ENCODE data around the gene PRKAG2. TPM values are rescaled to one million over a fixed set of nuclear protein-coding genes. Genes with fewer than 3 reads are reported as not detected.
A peak's percentile ranks its signal among the peaks of the same experiment; 100 is the strongest.
"Not testable (repeated sequence)": the region's sequence is repeated elsewhere in the genome, so short reads cannot be mapped to it uniquely, and the experiment has no call there.

The PRKAG2 gene
- polyA plus RNA-seq, 4 donors = 6.1 to 38.1 (median 33.6) TPM

DNA sequence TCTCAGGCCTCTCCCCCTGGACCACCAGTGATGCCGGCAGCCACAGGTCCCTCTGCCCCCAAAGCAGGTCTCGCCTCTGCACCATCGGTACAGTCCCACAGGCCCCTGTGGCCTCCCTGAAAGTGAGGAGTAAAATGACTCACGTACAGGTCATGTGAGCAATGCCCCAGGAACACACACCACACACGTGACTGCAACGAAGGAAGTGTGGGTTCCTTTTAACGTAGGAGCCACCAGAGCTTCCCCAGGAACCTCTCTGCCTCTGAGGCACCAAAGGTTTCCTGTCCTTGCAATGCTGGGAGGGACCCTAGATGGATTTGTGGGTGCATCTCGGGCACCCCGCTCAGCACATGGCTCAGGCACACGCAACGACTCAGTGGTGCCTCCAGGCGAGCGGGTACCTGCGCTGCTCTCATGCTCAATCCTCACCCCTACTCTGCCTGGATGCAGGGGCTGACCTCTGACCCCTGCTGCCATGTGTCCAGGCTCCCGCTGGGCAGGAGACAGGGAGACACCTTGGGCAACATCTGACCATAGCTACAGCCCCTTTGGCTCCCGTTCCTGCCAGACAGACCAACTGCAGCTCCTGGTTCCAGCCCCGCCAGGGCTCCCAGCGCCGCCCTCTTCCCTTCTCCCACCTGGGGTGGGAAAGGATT lies 120.7 kb downstream of the PRKAG2 start:
- DNase-seq (ENCODE audit: low read depth in 4 of 4, low spot score in 3 of 4) = no peak

DNA sequence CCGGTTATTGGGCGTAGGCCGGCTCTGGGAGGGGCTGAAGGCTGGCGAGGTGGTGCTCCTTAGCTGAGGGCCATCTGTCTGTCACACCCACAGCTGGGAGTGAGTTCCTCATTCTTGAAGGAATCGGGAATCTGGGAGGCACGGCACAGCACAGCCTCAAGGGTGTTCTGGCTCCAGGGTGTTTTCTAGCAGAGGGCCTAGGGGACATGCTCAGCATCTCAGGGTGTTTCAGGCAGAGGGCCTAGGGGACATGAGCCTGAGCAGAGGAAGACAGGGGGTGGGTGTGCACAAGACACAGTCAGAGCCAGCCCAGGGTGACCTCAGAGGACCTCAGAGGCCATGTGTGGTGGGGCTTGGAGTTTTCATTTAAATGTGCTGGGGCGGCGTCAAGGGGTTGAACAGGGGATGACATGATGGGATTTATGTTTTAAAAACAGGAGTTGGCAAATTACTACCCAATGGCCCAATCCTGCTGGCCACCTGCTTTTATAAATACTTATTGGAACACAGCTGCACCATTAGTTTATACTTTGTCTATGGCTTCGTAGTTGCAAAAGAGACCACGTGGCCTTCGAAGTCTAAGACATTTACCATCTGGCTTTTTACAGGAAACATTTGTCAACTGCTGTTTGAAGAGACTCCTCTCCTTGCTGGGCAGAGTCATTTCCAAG lies 121.6 kb downstream of the PRKAG2 start:
- no peak for DNase-seq (ENCODE audit: low read depth in 4 of 4, low spot score in 3 of 4)

DNA sequence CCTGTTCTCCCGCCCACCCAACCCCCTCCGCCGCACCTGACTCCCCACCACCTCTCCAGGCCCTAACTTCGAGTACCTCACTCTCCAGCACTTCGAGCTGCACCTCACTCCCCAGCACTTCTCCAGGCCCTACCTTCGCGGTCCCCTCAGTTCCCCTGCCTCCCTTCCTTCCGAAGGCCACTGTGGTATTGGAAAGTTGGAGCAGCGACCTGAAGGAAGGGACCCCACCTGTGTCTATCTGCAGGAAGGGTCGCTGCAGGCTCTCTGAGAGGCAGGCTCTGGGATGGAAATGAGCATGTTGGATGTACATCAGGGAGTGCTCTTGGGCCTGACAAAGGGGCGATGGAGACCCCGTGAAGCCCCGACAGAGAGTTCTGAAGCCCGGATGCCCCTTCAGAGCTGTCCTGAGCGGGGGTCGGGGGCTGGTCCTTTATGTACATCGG lies 122.2 kb downstream of the PRKAG2 start:
- no peak for DNase-seq (ENCODE audit: low read depth in 4 of 4, low spot score in 3 of 4)

DNA sequence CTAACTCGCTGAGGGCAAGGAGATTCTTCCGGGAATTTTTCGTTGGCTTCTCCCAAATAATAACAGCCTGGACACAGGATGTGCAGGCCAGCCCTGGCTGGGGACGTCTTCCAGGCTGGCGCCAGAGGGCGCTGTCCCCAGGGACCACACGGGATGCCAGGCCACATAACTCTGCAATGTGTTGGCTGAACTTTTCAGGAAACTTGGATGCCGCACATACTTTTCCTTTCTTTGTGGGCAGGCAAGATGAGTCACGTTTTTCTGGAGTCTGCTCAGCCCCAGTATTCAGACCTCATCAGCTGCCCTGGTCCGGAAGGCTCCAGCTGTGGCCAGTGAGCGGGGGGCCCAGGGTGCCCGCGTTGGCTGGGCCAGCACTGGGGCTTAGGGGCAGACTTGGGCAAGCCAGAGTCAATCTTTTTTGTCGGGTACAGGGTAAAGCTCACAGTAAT lies 122.7 kb downstream of the PRKAG2 start:
- DNase-seq (ENCODE audit: low read depth in 4 of 4, low spot score in 3 of 4) = peak in 2 of 4 donors; percentile 57 to 60

DNA sequence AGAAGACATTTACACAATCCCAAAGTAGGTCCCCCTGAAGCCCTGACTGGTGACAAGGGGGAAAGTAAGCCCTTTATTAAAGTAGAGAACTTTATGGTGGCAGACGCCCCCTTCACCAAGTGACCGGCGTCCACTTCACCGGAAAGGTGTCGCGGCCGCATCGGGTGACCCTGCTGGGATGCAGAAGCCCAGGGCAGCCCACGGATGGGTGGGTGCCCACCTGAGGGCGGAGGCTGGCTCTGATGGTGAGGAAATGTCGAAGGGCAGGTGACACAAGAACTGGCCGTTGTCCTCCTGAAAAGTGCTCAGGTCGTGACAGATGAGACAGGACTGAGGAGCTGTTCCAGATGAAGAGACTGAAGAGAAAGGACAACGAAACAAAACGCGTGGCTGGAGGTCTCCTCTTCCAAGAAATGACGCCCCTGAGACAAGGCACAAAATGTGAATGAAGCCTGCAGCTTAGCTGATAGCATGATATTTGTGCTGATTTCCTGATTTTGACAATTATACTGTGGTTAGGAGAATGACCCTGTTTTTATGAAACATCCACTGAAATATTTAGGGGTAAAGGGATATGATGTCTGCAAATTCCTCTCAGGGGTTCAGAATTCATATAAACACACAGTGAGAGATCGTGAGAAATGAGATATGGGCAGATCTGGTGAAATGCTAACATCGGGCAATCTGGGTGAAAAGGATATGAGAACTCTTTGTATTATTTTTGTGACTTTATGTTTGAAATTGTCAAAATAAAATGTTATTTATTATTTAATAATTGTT lies 123.9 kb downstream of the PRKAG2 start:
- no peak for DNase-seq (ENCODE audit: low read depth in 4 of 4, low spot score in 3 of 4)

DNA sequence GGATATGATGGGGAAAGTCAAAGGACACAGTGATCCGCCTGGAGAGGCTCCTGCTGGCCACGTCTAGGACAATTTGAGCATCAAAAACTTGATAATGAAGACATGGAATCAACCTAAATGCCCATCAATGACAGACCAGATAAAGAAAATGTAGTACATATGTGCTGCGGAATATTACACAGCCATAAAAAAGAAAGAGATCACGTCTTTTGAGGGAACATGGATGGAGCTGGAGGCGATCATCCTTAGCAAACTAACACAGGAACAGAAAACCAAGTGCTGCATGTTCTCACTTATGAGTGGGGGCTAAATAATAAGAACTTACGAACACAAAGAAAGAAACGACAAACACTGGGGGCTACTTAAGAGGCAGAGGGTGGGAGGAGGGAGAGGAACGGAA lies 124.9 kb downstream of the PRKAG2 start:
- no peak for DNase-seq (ENCODE audit: low read depth in 4 of 4, low spot score in 3 of 4)

DNA sequence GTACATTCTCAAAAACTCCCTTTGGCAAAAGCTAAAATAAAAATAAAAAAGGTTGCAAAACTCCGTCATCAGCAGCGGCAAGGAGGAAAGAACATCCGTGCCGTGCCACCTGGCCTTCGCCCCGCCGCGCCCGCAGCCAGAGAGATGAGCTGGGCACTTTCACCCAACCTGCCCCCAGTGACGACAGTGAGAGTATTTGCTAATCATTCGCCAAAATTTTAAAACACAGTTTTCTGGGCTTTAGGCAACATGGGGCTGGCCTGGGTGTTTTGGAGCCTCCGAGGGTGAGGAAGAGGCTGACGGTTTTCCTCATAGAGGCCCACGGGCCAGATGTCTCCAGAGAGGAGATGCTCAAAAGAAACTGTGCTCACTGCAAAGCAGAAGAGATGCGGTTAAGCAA lies 128.2 kb downstream of the PRKAG2 start:
- DNase-seq (ENCODE audit: low read depth in 4 of 4, low spot score in 3 of 4) = no peak

DNA sequence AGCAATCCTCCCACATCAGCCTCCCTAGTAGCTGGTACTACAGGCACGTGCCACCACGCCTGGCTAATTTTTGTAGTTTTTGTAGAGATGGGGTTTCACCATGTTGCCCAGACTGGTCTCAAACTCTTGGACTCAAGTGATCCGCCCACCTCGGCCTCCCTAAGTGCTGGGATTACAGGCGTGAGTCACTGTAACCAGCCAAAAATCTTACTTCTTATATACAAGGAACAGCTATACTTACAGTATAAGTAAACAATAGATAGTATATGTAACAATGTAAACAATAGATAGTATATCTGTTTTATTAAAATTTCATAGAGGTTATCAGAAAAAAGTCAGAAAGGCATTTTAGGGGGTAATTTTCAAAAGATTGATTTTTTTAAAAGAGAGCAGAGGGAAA lies 128.9 kb downstream of the PRKAG2 start:
- not testable (repeated sequence) for DNase-seq (ENCODE audit: low read depth in 4 of 4, low spot score in 3 of 4)

DNA sequence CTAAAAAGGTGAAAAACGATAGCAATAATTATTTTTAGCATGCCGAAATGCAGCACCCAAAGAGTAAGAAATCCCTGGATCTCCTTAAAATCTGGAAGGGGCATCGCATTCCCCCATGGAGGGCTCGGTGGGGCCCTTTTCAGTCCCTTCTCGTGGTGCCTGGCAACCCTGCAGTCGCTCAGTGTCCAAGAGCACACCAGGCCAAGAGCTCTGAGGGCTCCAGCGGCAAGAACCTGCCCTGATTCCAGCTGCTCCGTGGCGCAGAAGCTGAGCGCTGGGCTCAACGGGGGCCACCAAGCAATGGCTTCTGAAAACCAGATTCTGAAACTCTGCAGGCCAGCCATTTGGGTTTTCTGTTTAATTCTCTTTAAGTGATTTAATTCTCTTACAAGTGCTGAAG lies 131.2 kb downstream of the PRKAG2 start:
- DNase-seq (ENCODE audit: low read depth in 4 of 4, low spot score in 3 of 4) = no peak

DNA sequence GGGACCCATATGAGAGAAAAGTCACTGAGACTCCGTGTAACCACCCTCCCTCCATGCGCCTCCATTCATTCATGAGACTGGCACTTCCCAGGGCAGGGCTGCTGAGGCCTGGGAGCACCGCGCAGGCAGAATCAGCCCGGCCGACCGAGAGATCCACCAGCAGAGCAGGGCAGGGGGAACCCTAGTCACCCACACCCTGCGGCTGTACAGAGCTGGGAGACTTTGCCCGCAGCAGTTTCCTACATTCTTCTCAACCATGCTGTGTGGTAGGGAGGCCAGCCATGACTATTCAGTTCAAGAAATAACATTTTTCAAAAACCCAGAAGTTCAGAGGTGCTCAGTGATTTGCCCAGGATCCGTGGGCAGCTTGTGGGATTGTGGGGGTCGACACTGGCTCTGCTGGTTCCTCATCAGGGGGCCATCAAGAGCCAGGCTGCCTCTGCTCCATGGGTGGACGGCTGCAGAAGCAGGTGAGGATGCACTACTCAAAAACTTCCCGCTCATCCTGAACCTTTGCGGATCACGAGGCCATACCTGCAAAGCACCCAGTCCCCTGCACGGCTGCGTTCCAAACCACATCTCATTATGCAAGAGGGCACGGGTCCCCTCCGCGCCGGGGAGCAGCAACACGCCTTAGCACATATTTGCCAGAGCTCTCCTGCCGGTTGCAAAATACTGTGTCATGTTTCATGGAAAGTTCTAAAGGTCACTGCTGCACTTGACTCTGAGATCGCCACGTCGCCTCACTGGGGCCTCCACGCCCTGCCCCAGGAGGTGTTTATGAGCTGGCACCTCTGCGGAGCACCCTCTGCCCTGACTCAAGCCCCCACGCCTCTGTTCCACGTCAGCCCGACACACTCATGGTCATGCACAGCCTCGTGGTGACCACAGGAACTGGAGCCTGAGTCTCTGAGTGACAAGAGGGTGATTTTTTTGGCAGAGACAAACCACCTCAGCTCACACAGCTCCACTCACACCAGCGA lies 132.0 kb downstream of the PRKAG2 start:
- DNase-seq (ENCODE audit: low read depth in 4 of 4, low spot score in 3 of 4) = no peak

DNA sequence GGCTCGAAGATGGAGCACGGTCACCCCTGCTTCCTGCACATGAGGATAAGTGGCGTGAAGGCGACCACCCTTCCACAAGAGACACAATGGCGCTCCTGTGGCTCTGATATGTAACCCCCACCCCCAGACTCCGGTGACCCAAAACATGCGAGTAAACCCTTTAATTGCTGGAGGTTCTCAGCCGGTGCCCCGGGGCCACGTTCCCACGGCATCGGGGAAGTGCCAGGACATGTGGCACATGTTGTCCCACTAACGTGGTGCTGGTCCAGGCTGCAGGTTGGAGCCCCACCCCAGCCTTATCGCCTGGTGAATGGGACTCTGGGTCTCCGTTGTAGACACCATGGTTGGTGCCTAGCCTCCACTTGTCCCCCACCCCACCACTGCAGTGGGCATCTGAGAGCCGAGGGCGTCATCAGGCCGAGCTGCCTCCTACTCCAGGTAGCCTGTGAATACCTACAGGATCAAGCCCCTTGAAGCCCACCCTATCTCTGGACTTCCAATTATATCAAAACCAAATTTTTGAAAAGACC lies 132.8 kb downstream of the PRKAG2 start:
- DNase-seq (ENCODE audit: low read depth in 4 of 4, low spot score in 3 of 4) = no peak

DNA sequence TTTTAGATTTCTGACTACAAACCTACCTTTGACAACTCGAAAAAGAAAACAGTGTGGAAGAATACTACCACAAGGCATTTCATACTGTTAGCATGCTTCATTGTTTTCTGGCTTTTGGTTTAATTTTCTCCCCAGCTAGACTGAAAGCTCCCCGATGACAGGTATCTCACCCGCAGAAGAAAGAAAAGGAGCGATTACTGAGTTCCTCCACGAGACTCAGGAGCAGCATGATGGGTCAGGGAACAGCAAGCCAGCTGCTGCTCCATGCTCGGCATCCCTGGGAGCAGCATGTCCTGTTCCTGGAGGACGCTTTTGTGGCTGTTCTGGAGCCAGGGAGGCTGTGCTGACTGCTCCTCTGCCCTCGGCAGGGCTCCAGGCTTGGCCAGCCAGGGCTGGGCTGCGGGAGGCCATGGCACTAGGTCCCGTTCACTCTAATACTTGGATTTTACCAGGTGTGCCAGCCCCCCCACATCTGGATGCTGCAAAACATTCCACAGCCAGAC lies 133.4 kb downstream of the PRKAG2 start:
- DNase-seq (ENCODE audit: low read depth in 4 of 4, low spot score in 3 of 4) = no peak

DNA sequence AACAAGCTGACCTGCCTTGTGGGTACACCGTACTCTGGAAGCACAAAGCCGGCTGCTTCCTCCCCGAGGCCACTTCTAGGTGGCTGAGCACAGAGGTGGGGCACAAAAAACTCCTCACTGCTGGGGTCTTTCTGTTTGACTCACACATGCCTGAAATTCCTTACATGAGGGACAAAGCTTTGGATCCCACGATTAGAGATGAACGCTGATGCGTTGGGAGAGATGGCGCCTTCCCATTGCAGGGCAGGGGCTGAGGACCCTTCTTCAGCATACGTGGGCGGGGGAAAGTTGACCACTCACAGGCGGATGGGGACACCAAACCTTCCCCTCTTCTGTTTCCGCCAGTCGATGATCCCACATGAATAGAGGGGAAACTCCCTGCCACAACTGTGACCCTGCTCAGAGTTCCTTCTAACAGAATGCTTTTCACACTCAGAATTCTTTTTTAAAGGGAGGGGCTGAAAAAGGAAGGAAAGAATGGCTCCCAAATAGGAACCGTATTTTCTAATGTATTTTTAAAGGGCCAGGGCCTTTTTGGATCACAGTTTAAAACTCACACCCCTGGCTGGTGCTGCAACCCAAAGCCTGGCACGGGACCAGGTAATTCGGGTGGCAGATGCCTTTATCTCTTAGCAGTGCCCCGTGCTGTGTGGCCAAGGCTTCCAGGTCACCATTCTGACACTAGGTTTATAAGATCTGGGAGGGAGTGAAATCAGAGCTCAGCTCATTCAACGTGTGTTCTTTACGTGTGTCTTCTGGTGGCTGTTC lies 134.0 kb downstream of the PRKAG2 start:
- DNase-seq (ENCODE audit: low read depth in 4 of 4, low spot score in 3 of 4) = no peak

DNA sequence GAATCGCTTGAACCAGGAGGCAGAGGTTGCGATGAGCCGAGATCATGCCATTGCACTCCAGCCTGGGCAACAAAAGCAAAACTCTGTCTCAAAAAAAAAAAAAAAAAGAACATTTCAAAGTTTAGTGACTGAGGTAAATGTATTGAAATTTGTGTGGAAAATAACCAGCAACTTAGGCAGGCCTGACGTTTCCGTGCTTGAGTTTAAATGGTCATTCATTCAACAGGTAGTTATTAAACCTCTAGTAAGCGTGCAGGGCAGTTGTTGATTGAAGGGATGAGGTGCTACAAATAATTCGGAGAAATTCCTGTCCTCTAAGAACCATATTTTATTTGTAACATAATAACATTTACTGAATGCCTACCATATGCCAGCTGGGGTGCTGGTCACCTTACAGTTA lies 135.3 kb downstream of the PRKAG2 start:
- no peak for DNase-seq (ENCODE audit: low read depth in 4 of 4, low spot score in 3 of 4)

DNA sequence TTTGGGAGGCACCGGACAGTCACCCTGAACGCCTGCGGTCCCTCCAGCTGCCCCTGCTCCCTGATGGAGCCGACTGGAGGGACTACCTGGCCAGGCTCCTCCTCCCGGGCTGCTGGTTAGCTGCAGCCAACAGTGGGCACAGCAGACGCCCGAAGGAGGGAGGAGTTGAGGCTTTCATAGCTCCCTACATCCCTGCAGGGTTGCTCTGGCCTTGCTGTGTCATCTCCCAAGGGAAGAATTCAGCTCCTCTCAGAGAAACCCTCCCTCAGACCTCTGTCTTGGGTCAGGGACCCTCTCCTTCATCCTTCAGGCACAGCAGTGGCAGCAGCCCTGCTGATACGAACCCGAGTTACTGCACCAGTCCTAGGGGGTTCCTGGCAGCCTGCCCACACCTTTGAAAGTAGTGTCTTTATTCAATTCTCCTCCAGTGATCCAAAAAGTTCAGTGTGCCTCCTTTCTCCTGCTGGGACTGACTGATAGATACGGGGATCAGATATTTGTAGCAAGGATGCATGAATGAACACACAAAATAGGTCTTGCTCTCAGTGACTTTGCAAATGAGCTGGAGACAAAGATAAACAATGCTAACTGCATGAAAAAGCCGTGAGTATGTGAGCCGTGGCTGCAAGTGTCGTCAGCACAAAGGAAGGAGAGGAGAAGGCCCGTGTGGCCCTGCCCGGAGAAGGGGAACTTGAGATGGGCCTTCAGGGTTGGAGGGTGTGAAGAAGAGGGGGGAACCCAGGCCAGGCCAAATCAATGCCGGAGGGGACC lies 136.6 kb downstream of the PRKAG2 start:
- DNase-seq (ENCODE audit: low read depth in 4 of 4, low spot score in 3 of 4) = no peak

DNA sequence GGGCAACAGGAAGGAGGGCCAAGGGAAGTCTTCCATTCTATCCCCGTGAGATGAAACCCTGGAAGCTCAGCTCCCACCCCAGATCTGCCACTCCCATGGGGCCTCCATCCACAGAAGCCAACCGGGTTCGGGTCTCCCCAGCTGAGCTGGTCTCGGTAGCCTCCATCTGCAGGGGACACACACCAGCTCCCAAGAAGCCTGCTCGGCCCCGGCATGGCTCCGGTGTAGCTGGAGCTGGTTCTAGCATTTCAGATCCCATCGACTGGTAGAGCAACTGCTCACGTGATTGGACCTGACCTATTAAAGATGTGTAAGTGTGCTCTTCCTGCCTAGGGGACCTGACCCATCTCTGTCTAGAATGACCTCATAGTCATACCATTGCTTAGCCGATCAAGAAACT lies 138.0 kb downstream of the PRKAG2 start:
- no peak for DNase-seq (ENCODE audit: low read depth in 4 of 4, low spot score in 3 of 4)

DNA sequence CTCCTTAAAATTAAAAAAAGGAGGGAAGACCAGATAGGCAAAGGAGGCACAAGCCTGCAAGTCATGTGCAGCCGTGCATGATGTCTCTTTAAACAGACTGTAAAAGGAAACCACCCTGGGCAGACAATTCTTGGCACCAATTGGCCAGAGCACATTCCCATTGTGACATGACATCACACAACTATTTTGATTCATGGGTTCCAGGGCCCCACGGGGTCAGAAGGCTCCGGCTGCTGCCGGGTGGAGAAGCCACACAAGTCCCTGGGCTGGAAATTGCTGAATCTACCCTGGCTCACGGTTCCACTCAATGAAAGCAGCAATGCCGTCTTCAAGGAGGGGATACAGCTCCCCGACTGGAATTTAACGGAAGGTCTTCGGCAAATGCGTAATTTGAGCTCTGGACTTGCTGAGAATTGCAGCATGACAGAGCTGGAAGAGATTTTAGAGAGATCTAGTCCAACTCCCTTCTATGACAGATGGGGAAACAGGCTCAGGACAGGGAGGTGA lies 140.5 kb downstream of the PRKAG2 start:
- DNase-seq (ENCODE audit: low read depth in 4 of 4, low spot score in 3 of 4) = peak; percentile 77 to 91 (median 78)

DNA sequence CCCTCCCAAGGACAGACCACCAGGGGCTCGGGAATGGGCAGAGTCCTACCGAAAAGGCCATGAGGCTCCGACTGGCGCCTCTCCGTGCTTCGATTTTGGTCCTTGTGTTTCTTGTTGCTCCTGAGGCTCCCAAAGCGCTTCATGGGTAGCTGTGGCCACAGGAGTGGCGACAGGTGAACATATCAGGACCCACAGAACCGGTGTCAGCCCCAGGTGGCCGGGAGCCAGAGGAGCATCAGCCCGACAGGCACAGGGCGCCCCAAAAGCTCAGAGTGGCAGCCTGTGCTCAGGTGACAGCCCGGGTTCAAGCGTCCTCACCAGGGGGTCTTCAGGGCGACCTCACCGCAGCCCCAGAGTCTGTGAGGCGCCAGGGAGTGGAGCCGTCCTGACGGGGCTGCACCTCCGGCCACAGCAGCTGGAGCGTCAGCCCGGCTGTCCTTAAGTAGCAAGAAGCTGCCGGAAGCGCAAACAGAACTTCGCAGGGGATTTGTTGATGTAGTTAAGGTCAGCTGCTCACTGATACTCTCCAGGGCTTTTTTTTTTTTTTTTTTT lies 141.0 kb downstream of the PRKAG2 start:
- no peak for DNase-seq (ENCODE audit: low read depth in 4 of 4, low spot score in 3 of 4)

Measured in left renal pelvis (tissue), 4 donors.